WTC11 (cell line): Measurements from ENCODE around the gene NANOGP8. TPM values are rescaled to one million over a fixed set of nuclear protein-coding genes. Genes with fewer than 3 reads are reported as not detected.

Experiments used
- ATAC-seq: fragments of 200-7000 bp; cut with Tn5 transposase; 2 replicates; pipeline ENCODE4 v1.10.0; 2021; ENCODE audit warnings: mild to moderate bottlenecking, moderate library complexity
- CTCF ChIA-PET: fragments of 300-600 bp; sonication (Branson Sonifier 250); formaldehyde crosslinking; loops from one replicate; lab custom pipeline; 2021; ENCODE audit warnings: antibody characterized with exemption; lab: Charles Lee
- POLR2A ChIA-PET: fragments of 350-600 bp; sonication (Branson Sonifier 250); formaldehyde crosslinking; loops from one replicate; lab custom pipeline; 2021; ENCODE audit warnings: antibody characterized with exemption; lab: Charles Lee
- DNase-seq: peaks from one replicate; pipeline ENCODE4 v3.0.0; 2021; ENCODE audit warnings: low spot score
- H3K27ac Mint-ChIP-seq: 2 replicates; pipeline ENCODE4 v1.8.0; 2021; ENCODE audit warnings: mixed read lengths
- H3K27me3 Mint-ChIP-seq: 2 replicates; pipeline ENCODE4 v1.8.0; 2021; ENCODE audit warnings: low read depth, mild to moderate bottlenecking, moderate library complexity, mixed read lengths
- H3K36me3 Mint-ChIP-seq: 2 replicates; pipeline ENCODE4 v1.8.0; 2021; ENCODE audit warnings: mixed read lengths
- H3K4me1 Mint-ChIP-seq: 2 replicates; pipeline ENCODE4 v1.8.0; 2022; ENCODE audit warnings: mixed read lengths
- H3K4me3 Mint-ChIP-seq: 2 replicates; pipeline ENCODE4 v1.8.0; 2021; ENCODE audit warnings: mild to moderate bottlenecking, moderate library complexity, mixed read lengths
- H3K9me3 Mint-ChIP-seq: 2 replicates; pipeline ENCODE4 v1.8.0; 2021; ENCODE audit warnings: mixed read lengths
- CREB1 ChIP-seq: sonication (generic); formaldehyde crosslinking; IDR thresholded peaks from 2 replicates; pipeline ENCODE4 v1.8.0; 2023; ENCODE audit warnings: mild to moderate bottlenecking, missing genetic modification reagents
- ETV6 ChIP-seq: sonication (generic); formaldehyde crosslinking; IDR thresholded peaks from 2 replicates; pipeline ENCODE4 v1.8.1; 2022; ENCODE audit warnings: mild to moderate bottlenecking, missing genetic modification reagents
- JUN ChIP-seq: sonication (generic); formaldehyde crosslinking; IDR thresholded peaks from 2 replicates; pipeline ENCODE4 v1.8.0; 2023; ENCODE audit warnings: mild to moderate bottlenecking, missing genetic modification reagents
- NR3C1 ChIP-seq: sonication (generic); formaldehyde crosslinking; conservative IDR thresholded peaks from 2 replicates; pipeline ENCODE4 v1.8.1; 2023; ENCODE audit warnings: low read depth, mild to moderate bottlenecking, missing genetic modification reagents
- RORB ChIP-seq: fragments of 250-450 bp; sonication (Bioruptor Pico); IDR thresholded peaks from 2 replicates; pipeline ENCODE4 v1.9.0; 2021; ENCODE audit warnings: mild to moderate bottlenecking
- ZNF317 ChIP-seq: sonication (generic); formaldehyde crosslinking; IDR thresholded peaks from 2 replicates; pipeline ENCODE4 v1.8.1; 2023; ENCODE audit warnings: low read depth, mild to moderate bottlenecking, moderate library complexity, missing genetic modification reagents, borderline replicate concordance
- ZNF671 ChIP-seq: fragments of 250-450 bp; sonication (Bioruptor Pico); IDR thresholded peaks from 2 replicates; pipeline ENCODE4 v1.8.0; 2021; ENCODE audit warnings: mild to moderate bottlenecking
- total RNA-seq: library from RNA; stranded (reverse); gene quantifications from 3 replicates; pipeline ENCODE4 v1.2.3, GENCODE V29; 2021
- TF ChIP-seq, protein P1 (sequence below): sonication (generic); formaldehyde crosslinking; IDR thresholded peaks from 2 replicates; pipeline ENCODE4 v1.8.1; 2022; ENCODE audit warnings: mild to moderate bottlenecking, missing genetic modification reagents, moderate library complexity, borderline replicate concordance
- TF ChIP-seq, protein P2 (sequence below): sonication (generic); formaldehyde crosslinking; IDR thresholded peaks from 2 replicates; pipeline ENCODE4 v1.8.0; 2022; ENCODE audit warnings: mild to moderate bottlenecking, missing genetic modification reagents
- TF ChIP-seq, protein P3 (sequence below): sonication (generic); formaldehyde crosslinking; IDR thresholded peaks from 2 replicates; pipeline ENCODE4 v1.8.0; 2022; ENCODE audit warnings: mild to moderate bottlenecking, missing genetic modification reagents
- TF ChIP-seq, protein P4 (sequence below): sonication (generic); formaldehyde crosslinking; IDR thresholded peaks from 2 replicates; pipeline ENCODE4 v1.8.1; 2022; ENCODE audit warnings: mild to moderate bottlenecking, moderate library complexity, missing genetic modification reagents
- TF ChIP-seq, protein P5 (sequence below): fragments of 250-450 bp; sonication (Bioruptor Pico); IDR thresholded peaks from 2 replicates; pipeline ENCODE4 v1.8.0; 2021; ENCODE audit warnings: mild to moderate bottlenecking
- TF ChIP-seq, protein P6 (sequence below): sonication (generic); formaldehyde crosslinking; IDR thresholded peaks from 2 replicates; pipeline ENCODE4 v1.8.0; 2022; ENCODE audit warnings: missing genetic modification reagents

The NANOGP8 gene
- total RNA-seq, 1 experiment from 2014 or later = 2.1 TPM

DNA sequence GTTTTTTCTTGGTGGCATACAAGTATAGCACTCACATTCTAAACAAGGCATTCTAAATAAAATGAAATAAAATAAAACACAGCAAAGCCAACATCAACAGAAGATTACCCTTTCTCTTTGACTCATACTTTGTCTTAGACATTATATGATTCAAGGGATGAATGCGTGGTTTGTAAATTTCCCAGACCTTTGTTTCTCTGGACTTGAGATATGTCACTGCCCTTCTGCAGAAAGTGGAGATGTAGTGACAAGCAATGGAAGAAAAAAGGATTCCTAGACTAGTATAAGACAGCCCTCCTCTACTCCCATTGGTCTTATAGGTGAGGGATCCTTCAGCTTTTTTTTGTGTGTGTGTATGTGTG is 22.4 kb downstream of the NANOGP8 start:
- POLR2A ChIA-PET = interaction anchor here (0.7 to 1.2 kb wide), 2 partner anchors 43 to 351 kb away, joined by 3 read pairs; no protein-coding TSS in a partner anchor
- TF ChIP-seq ETV6 (CRISPR knock-in tag) (no peak), ZNF671 (CRISPR knock-in tag) (no peak), ZNF317 (CRISPR knock-in tag) (no peak), JUN (CRISPR knock-in tag) (no peak), NR3C1 (no peak), RORB (CRISPR knock-in tag) (no peak), CREB1 (CRISPR knock-in tag) (no peak)
- TF ChIP-seq, protein P1, sequence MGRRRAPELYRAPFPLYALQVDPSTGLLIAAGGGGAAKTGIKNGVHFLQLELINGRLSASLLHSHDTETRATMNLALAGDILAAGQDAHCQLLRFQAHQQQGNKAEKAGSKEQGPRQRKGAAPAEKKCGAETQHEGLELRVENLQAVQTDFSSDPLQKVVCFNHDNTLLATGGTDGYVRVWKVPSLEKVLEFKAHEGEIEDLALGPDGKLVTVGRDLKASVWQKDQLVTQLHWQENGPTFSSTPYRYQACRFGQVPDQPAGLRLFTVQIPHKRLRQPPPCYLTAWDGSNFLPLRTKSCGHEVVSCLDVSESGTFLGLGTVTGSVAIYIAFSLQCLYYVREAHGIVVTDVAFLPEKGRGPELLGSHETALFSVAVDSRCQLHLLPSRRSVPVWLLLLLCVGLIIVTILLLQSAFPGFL (CRISPR knock-in tag) = no peak
- TF ChIP-seq, protein P2, sequence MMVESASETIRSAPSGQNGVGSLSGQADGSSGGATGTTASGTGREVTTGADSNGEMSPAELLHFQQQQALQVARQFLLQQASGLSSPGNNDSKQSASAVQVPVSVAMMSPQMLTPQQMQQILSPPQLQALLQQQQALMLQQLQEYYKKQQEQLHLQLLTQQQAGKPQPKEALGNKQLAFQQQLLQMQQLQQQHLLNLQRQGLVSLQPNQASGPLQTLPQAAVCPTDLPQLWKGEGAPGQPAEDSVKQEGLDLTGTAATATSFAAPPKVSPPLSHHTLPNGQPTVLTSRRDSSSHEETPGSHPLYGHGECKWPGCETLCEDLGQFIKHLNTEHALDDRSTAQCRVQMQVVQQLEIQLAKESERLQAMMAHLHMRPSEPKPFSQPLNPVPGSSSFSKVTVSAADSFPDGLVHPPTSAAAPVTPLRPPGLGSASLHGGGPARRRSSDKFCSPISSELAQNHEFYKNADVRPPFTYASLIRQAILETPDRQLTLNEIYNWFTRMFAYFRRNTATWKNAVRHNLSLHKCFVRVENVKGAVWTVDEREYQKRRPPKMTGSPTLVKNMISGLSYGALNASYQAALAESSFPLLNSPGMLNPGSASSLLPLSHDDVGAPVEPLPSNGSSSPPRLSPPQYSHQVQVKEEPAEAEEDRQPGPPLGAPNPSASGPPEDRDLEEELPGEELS (CRISPR knock-in tag) = no peak
- TF ChIP-seq, protein P3, sequence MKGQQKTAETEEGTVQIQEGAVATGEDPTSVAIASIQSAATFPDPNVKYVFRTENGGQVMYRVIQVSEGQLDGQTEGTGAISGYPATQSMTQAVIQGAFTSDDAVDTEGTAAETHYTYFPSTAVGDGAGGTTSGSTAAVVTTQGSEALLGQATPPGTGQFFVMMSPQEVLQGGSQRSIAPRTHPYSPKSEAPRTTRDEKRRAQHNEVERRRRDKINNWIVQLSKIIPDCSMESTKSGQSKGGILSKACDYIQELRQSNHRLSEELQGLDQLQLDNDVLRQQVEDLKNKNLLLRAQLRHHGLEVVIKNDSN (CRISPR knock-in tag) = no peak
- TF ChIP-seq, protein P4, sequence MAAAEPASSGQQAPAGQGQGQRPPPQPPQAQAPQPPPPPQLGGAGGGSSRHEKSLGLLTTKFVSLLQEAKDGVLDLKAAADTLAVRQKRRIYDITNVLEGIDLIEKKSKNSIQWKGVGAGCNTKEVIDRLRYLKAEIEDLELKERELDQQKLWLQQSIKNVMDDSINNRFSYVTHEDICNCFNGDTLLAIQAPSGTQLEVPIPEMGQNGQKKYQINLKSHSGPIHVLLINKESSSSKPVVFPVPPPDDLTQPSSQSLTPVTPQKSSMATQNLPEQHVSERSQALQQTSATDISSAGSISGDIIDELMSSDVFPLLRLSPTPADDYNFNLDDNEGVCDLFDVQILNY (CRISPR knock-in tag) = no peak
- TF ChIP-seq, protein P5, sequence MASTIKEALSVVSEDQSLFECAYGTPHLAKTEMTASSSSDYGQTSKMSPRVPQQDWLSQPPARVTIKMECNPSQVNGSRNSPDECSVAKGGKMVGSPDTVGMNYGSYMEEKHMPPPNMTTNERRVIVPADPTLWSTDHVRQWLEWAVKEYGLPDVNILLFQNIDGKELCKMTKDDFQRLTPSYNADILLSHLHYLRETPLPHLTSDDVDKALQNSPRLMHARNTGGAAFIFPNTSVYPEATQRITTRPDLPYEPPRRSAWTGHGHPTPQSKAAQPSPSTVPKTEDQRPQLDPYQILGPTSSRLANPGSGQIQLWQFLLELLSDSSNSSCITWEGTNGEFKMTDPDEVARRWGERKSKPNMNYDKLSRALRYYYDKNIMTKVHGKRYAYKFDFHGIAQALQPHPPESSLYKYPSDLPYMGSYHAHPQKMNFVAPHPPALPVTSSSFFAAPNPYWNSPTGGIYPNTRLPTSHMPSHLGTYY (CRISPR knock-in tag) = no peak
- TF ChIP-seq, protein P6, sequence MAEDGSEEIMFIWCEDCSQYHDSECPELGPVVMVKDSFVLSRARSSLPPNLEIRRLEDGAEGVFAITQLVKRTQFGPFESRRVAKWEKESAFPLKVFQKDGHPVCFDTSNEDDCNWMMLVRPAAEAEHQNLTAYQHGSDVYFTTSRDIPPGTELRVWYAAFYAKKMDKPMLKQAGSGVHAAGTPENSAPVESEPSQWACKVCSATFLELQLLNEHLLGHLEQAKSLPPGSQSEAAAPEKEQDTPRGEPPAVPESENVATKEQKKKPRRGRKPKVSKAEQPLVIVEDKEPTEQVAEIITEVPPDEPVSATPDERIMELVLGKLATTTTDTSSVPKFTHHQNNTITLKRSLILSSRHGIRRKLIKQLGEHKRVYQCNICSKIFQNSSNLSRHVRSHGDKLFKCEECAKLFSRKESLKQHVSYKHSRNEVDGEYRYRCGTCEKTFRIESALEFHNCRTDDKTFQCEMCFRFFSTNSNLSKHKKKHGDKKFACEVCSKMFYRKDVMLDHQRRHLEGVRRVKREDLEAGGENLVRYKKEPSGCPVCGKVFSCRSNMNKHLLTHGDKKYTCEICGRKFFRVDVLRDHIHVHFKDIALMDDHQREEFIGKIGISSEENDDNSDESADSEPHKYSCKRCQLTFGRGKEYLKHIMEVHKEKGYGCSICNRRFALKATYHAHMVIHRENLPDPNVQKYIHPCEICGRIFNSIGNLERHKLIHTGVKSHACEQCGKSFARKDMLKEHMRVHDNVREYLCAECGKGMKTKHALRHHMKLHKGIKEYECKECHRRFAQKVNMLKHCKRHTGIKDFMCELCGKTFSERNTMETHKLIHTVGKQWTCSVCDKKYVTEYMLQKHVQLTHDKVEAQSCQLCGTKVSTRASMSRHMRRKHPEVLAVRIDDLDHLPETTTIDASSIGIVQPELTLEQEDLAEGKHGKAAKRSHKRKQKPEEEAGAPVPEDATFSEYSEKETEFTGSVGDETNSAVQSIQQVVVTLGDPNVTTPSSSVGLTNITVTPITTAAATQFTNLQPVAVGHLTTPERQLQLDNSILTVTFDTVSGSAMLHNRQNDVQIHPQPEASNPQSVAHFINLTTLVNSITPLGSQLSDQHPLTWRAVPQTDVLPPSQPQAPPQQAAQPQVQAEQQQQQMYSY (CRISPR knock-in tag) = no peak
- Mint-ChIP-seq H3K4me1 (peaks cover 75% of the 10 kb centered on the region), H3K9me3 (peaks cover 3% of the 10 kb centered on the region; the same call in 1 of the 2 replicates), H3K4me3 (peak overlapping the region; percentile 27), H3K27me3 (no peaks in the 10 kb centered on the region; the same call in 1 of the 2 replicates), H3K36me3 (peaks cover 3% of the 10 kb centered on the region), H3K27ac (peak overlapping the region; percentile 97)
- ATAC-seq (no peak), DNase-seq (no peak)
- CTCF ChIA-PET = interaction anchor here (1.0 kb wide), 2 partner anchors 44 to 75 kb away, joined by 3 to 5 read pairs; partner anchors contain the start of gene ZNF770
